Suprapubic skin (tissue), 4 donors: ENCODE measurements around the gene SFMBT1.

Source experiments
- POLR2A ChIP-seq, 2 donors: fragments of 450-650 bp; IDR thresholded peaks; one replicate each; pipeline ENCODE4 v1.6.1; 2017; ENCODE audit warnings: antibody characterized with exemption in 2 of 2, mild to moderate bottlenecking in 2 of 2, moderate library complexity in 2 of 2
- POLR2AphosphoS5 ChIP-seq, 3 donors: sonication (generic); formaldehyde crosslinking; IDR thresholded peaks; one replicate each; pipeline ENCODE4 v1.6.1; 2017; ENCODE audit warnings: antibody characterized with exemption in 3 of 3
- TF ChIP-seq, protein P1 (sequence below), 2 donors: fragments of 200-600 bp in 1 of 2; fragments of 450-650 bp in 1 of 2; sonication (generic) in 1 of 2; IDR thresholded peaks; one replicate each; pipeline ENCODE4 v1.5.1; 2016 to 2019; ENCODE audit warnings: antibody characterized with exemption in 2 of 2, mild to moderate bottlenecking in 1 of 2, moderate library complexity in 1 of 2

GRCh38 chr3:52930748-52931147, 115.1 kb downstream of the SFMBT1 start:
- no peak for TF ChIP-seq POLR2AphosphoS5 (IDR thresholded peaks at IDR 0.05)
- TF ChIP-seq, protein P1, sequence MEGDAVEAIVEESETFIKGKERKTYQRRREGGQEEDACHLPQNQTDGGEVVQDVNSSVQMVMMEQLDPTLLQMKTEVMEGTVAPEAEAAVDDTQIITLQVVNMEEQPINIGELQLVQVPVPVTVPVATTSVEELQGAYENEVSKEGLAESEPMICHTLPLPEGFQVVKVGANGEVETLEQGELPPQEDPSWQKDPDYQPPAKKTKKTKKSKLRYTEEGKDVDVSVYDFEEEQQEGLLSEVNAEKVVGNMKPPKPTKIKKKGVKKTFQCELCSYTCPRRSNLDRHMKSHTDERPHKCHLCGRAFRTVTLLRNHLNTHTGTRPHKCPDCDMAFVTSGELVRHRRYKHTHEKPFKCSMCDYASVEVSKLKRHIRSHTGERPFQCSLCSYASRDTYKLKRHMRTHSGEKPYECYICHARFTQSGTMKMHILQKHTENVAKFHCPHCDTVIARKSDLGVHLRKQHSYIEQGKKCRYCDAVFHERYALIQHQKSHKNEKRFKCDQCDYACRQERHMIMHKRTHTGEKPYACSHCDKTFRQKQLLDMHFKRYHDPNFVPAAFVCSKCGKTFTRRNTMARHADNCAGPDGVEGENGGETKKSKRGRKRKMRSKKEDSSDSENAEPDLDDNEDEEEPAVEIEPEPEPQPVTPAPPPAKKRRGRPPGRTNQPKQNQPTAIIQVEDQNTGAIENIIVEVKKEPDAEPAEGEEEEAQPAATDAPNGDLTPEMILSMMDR (IDR thresholded peaks at IDR 0.05), result no peak
- TF ChIP-seq POLR2A (IDR thresholded peaks at IDR 0.05), result no peak
